Stomach (tissue), 9 donors: ENCODE data around the gene PUS1. TPM values are rescaled to one million over a fixed set of nuclear protein-coding genes. Genes with fewer than 3 reads are reported as not detected.
A peak's percentile ranks its signal among the peaks of the same experiment; 100 is the strongest.
"Not testable (repeated sequence)": the region's sequence is repeated elsewhere in the genome, so short reads cannot be mapped to it uniquely, and the experiment has no call there.

Experiments used
- DNase-seq, 2 donors: peaks; one replicate each; pipeline versions ENCODE4 v3.0.0 to v3.0.0-alpha.2; 2013 to 2019
- H3K27ac ChIP-seq, 5 donors: fragments of 200-600 bp in 4 of 5; sonication (generic) in 4 of 5; one replicate each; pipeline ENCODE4 v1.5.1; 2013 to 2019; ENCODE audit warnings: mild to moderate bottlenecking in 1 of 5, moderate library complexity in 1 of 5
- H3K27me3 ChIP-seq, 3 donors: fragments of 200-600 bp; sonication (generic); one replicate each; pipeline ENCODE4 v1.5.1; 2017 to 2019; ENCODE audit warnings: mixed run types in 1 of 3
- H3K36me3 ChIP-seq, 4 donors: fragments of 200-600 bp; sonication (generic); 1 replicate in 3 of 4; 2 replicates in 1 of 4; pipeline ENCODE4 v1.5.1; 2016 to 2019
- H3K4me1 ChIP-seq, 4 donors: fragments of 200-600 bp; sonication (generic); one replicate each; pipeline ENCODE4 v1.5.1; 2016 to 2019
- H3K4me3 ChIP-seq, 4 donors: fragments of 200-600 bp; sonication (generic) in 3 of 4; one replicate each; pipeline ENCODE4 v1.5.1; 2016 to 2019; ENCODE audit warnings: mild to moderate bottlenecking in 1 of 4
- H3K9me3 ChIP-seq, 4 donors: fragments of 200-600 bp; sonication (generic); one replicate each; pipeline ENCODE4 v1.5.1; 2016 to 2019
- EP300 ChIP-seq: sonication (generic); formaldehyde crosslinking; IDR thresholded peaks from one replicate; pipeline ENCODE4 v1.6.1; 2017; ENCODE audit warnings: antibody characterized with exemption
- POLR2A ChIP-seq, 4 donors: fragments of 450-650 bp; IDR thresholded peaks; one replicate each; pipeline ENCODE4 v1.6.1; 2016; ENCODE audit warnings: antibody characterized with exemption in 4 of 4, control low read depth in 2 of 4, mild to moderate bottlenecking in 1 of 4, moderate library complexity in 1 of 4
- POLR2AphosphoS5 ChIP-seq, 3 donors: sonication (generic); formaldehyde crosslinking; IDR thresholded peaks; one replicate each; pipeline ENCODE4 v1.6.1; 2016; ENCODE audit warnings: antibody characterized with exemption in 3 of 3
- WGBS, 5 donors: extraction: QIAGEN DNeasy Blood & Tissue Kit in 3 of 5; methylation state at CpG; one replicate each; pipeline versions ENCODE4 v1.1.5 to v1.1.7; 2013 to 2018; 5-methylcytosine and 5-hydroxymethylcytosine counted together
- intact Hi-C: fragments of 100-400 bp; cut with DNase I; formaldehyde crosslinking; loops from one replicate; pipeline ENCODE4 v1.15.1; 2023; ENCODE audit warnings: low total_unique reads
- polyA plus RNA-seq, 3 donors: library from polyadenylated mRNA; stranded (reverse); fragments of 200-250 nt; gene quantifications; one replicate each; pipeline ENCODE4 v1.2.3, GENCODE V29; 2013
- total RNA-seq, 5 donors: library from RNA; depleted of rRNA; stranded (reverse); fragments of >200 nt; gene quantifications; one replicate each; pipeline versions ENCODE4 v1.1.0 to v1.2.3, GENCODE V29; 2014 to 2016
- TF ChIP-seq, protein P1 (sequence below), 7 experiments: fragments of 450-650 bp in 4 of 7; fragments of 200-600 bp in 3 of 7; sonication (generic) in 3 of 7; IDR thresholded peaks; one replicate each; pipeline ENCODE4 v1.5.1; 2016 to 2019; ENCODE audit warnings: antibody characterized with exemption in 7 of 7, control low read depth in 2 of 7, mild to moderate bottlenecking in 1 of 7
- donor health status: healthy with polysubstance abuse.
- donor health status: Bipolar disorder and iron deficiency.
- donor health status: healthy.

PUS1 gene
- total and polyA plus RNA-seq, 8 donors, result 3.1 to 26.3 (median 12.5) TPM

DNA sequence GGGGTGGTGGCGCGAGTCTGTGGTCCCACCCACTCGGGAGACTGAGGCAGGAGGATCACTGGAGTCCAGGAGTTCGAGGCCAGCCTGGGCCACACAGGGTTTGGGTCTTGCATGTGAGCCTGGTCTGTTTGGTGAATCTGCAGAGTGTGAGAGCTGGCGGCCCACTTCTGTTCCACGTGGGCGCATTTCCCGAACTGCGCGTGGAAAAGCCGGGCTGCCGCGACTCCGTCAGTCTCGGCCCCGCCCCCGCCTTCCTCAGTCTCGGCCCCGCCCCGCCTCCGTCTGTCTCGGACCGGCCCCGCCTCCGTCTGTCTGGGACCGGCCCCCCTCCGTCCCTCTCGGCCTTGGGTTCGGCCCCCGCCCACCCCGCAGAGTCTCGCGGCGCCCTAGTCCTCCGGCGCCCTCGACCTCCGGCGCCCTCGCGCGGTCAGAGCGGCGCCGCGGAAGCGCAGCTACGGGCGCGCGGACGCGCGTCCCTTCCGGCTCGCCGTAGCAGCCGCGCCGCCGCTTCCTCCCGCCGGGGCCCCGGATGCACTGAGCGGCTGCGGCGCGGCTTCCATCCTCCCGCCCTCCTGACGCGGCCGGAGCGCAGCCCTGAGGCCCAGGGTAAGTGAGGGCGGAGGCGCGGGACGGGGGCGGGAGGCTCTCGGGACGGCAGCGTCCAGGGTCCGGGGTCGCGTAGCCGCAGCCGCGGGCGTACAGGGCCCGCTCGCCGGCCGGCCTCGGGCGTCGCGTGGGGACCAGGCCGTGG lies 20.5 kb downstream of the PUS1 start, which contains the start of gene EP400:
TSS of gene EP400 (plus strand) at position 512 of the 751 bp plus-strand sequence. CDS start 10,678 bp downstream, outside the sequence.
- H3K9me3 ChIP-seq, result no peaks in the 10 kb centered on the region
- TF ChIP-seq POLR2A (IDR thresholded peaks at IDR 0.05) (no peak), EP300 (no peak), POLR2AphosphoS5 (IDR thresholded peaks at IDR 0.05) (peak; percentile 69 to 86 (median 70))
- TF ChIP-seq, protein P1, sequence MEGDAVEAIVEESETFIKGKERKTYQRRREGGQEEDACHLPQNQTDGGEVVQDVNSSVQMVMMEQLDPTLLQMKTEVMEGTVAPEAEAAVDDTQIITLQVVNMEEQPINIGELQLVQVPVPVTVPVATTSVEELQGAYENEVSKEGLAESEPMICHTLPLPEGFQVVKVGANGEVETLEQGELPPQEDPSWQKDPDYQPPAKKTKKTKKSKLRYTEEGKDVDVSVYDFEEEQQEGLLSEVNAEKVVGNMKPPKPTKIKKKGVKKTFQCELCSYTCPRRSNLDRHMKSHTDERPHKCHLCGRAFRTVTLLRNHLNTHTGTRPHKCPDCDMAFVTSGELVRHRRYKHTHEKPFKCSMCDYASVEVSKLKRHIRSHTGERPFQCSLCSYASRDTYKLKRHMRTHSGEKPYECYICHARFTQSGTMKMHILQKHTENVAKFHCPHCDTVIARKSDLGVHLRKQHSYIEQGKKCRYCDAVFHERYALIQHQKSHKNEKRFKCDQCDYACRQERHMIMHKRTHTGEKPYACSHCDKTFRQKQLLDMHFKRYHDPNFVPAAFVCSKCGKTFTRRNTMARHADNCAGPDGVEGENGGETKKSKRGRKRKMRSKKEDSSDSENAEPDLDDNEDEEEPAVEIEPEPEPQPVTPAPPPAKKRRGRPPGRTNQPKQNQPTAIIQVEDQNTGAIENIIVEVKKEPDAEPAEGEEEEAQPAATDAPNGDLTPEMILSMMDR (IDR thresholded peaks at IDR 0.05), result peak in 3 of 7 experiments; percentile 27 to 77 (median 59)
- H3K4me3 ChIP-seq, result peak within 1 kb of the TSS; percentile 91 to 100 (median 96)
- peaks cover 15 to 51% (median 43%) of the 10 kb centered on the region in 4 donors for H3K4me1 ChIP-seq
- DNase-seq, result peak; percentile 98
- peak within 1 kb of the TSS; percentile 80 to 91 (median 85) for H3K27ac ChIP-seq
- intact Hi-C loops, result no loop called here
- H3K36me3 ChIP-seq, result peaks cover 2 to 8% (median 5%) of the 10 kb centered on the region in 4 donors
- no peaks in the 10 kb centered on the region for H3K27me3 ChIP-seq
- 2 to 9% (median 3%) methylated on average over 8 to 97 of the region's 97 CpGs for WGBS, 5 donors

DNA sequence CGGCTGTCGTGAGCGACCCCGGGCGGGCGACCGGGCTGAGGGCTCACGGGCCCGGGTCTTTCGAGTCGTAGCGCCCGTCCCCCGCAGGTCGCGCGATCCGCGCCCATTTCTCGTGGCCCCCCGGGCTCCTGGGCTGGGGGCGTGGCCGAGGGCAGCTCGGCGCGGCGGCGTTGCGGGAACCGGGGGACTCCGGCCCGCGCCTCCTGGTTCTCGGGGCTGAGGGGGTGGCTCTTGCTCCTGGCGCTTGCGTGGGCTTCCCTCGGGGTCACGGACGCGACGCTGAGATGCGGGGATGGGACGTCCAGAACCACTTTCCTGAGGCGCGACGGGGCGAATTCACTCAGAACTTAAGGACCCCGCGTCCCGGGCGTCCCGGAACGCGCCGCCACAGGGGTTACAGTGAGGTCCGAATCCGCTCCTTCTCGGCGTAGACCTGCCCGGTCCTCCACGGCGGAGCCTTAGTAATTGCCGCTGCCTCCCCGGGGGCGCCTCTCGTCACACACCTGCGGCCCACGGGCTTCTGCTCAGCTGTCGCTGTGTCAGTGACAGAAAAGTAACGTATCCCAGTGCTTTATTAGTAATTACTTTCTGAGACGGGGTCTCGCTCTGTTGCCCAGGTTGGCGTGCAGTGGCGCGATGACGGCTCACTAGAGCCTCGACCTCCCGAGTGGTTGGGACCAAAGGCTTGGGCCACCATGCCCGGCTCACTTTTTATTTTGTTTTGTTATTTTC lies 21.3 kb downstream of the PUS1 start:
- WGBS, 5 donors, result 0 to 2% (median 1%) methylated on average over 30 to 79 of the region's 79 CpGs
- peaks cover 0 to under 1% (median 0%) of the 10 kb centered on the region in 4 donors for H3K36me3 ChIP-seq
- intact Hi-C loops, result no loop called here
- H3K27me3 ChIP-seq, result no peaks in the 10 kb centered on the region
- H3K27ac ChIP-seq, result peak overlapping the region; percentile 80 to 91 (median 85)
- H3K4me1 ChIP-seq, result peaks cover 15 to 58% (median 45%) of the 10 kb centered on the region in 4 donors
- DNase-seq, result peak; percentile 28 to 72
- H3K9me3 ChIP-seq, result no peaks in the 10 kb centered on the region
- peak overlapping the region; percentile 91 to 100 (median 96) for H3K4me3 ChIP-seq
- TF ChIP-seq, protein P1 (IDR thresholded peaks at IDR 0.05), result no peak
- no peak for TF ChIP-seq EP300
- TF ChIP-seq POLR2AphosphoS5 (IDR thresholded peaks at IDR 0.05), result no peak
- TF ChIP-seq POLR2A (IDR thresholded peaks at IDR 0.05), result no peak

DNA sequence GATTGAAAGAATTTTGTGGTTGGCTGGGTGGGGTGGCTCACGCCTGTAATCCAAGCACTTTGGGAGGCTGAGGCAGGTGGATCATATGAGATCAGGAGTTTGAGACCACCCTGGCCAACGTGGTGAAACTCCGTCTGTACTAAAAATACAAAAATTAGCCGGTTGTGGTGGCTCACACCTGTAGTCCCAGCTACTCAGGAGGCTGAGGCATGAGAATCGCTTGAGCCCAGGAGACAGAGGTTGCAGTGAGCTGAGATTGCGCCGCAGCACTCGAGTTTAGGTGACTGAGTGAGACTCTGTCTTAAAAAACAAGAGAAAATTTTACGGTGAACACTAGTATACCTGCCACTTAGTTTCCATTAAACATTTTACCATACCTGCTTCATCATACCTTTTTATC lies 24.7 kb downstream of the PUS1 start:
- H3K9me3 ChIP-seq, DNase-seq, H3K27ac ChIP-seq, H3K36me3 ChIP-seq, intact Hi-C loops, H3K27me3 ChIP-seq, H3K4me3 ChIP-seq: not testable (repeated sequence)
- peaks cover 24 to 83% (median 63%) of the 10 kb centered on the region in 4 donors for H3K4me1 ChIP-seq
- WGBS, 5 donors, result 94 to 97% (median 96%) methylated on average over 9 of the region's 9 CpGs

DNA sequence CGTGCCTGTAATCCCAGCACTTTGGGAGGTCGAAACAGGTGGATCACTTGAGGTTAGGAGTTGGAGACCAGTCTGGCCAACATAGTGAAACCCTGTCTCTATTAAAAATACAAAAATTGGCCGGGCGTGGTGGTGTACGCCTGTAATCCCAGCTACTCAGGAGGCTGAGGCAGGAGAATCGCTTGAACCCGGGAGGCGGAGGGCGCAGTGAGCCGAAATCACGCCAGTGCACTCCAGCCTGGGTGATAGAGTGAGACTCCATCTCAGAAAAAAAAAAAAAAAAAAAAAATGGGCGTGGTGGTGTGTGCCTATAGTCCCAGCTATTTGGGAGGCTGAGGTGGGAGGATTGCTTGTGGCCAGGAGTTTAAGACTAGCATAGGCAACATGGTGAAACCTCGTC lies 25.4 kb downstream of the PUS1 start:
- DNase-seq, H3K27me3 ChIP-seq, H3K27ac ChIP-seq, H3K4me3 ChIP-seq, H3K36me3 ChIP-seq, H3K9me3 ChIP-seq, intact Hi-C loops: not testable (repeated sequence)
- H3K4me1 ChIP-seq, result peaks cover 18 to 83% (median 63%) of the 10 kb centered on the region in 4 donors
- WGBS, 5 donors, result 90 to 96% (median 94%) methylated on average over 13 of the region's 13 CpGs

DNA sequence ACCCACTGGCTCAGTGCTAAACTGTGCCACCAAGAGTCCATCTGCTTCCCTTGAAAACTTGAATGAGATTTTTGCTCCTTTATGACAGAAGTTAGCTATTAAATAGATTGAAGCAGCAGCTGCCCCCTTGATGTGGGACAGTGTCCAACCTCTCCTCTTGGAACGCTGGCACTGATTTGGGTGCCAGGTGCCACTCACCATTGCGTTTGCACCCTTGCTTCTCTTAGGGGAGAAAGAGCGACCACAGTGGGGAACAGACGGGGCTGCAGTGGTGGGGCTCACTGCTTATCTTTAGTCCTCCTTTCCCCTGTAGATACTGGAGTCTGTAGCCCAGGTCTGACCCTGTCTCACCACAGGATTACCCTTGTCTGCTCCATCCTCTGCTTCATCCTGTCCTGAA lies 30.0 kb downstream of the PUS1 start:
- Histone ChIP-seq H3K4me3 (no peak overlapping the region), H3K36me3 (peaks cover 3 to 25% (median 20%) of the 10 kb centered on the region in 4 donors), H3K9me3 (no peaks in the 10 kb centered on the region), H3K4me1 (peaks cover 12 to 82% (median 51%) of the 10 kb centered on the region in 4 donors), H3K27me3 (no peaks in the 10 kb centered on the region), H3K27ac (no peak overlapping the region)
- no peak for DNase-seq
- TF ChIP-seq POLR2A (IDR thresholded peaks at IDR 0.05) (no peak), EP300 (no peak), POLR2AphosphoS5 (IDR thresholded peaks at IDR 0.05) (no peak)
- TF ChIP-seq, protein P1 (IDR thresholded peaks at IDR 0.05), result no peak
- WGBS, 5 donors, result 47 to 74% (median 65%) methylated on average over 4 of the region's 4 CpGs
- intact Hi-C loops, result no loop called here
